ENCODE results near the gene NUCB1. TPM values are rescaled to one million over a fixed set of nuclear protein-coding genes. Genes with fewer than 3 reads are reported as not detected.

NUCB1 gene
- total and polyA plus RNA-seq, 2 donors (not counting 3 experiments of a cell fraction or from before 2014, with no cell fraction given), result 194 to 231 TPM

- DNase-seq (ENCODE audit: low read depth, low spot score), result no peak
- H3K4me1 ChIP-seq (ENCODE audit: control insufficient read depth, extremely low read depth, insufficient read depth, low read length), result peaks cover 5% of the 10 kb centered on the region
- TF ChIP-seq FOS (IDR thresholded peaks at IDR 0.05; ENCODE audit: borderline replicate concordance, insufficient read depth, low read length) (no peak), EZH2 (IDR thresholded peaks at IDR 0.05; ENCODE audit: borderline replicate concordance, low read depth, low read length, severe bottlenecking) (no peak), GATA2 (IDR thresholded peaks at IDR 0.05; ENCODE audit: insufficient read depth, insufficient read length, low read depth, low read length) (no peak)
- no TSS peak for BruUV-seq (replicated peaks)
- intact Hi-C loops (cut with micrococcal nuclease), result no loop called here
- dilution Hi-C loops (cut with MboI; ENCODE audit: extremely low pct_ligation_motif_present, low sequenced_read_pairs), result no loop called here
- H4K20me1 ChIP-seq (replicated peaks; ENCODE audit: control insufficient read depth, extremely low read depth, insufficient read depth, low read length), result no peaks in the 10 kb centered on the region
- no peak overlapping the region for H3K4me2 ChIP-seq (ENCODE audit: insufficient read depth, low read length)
- CTCF ChIA-PET, result interaction anchor here (1.1 kb wide), 1 partner anchor 22 kb away, joined by 4 read pairs; no protein-coding TSS in a partner anchor
- H3K9me3 ChIP-seq (replicated peaks; ENCODE audit: control insufficient read depth, insufficient read depth, low read length), result no peaks in the 10 kb centered on the region
- no peaks in the 10 kb centered on the region for H3K36me3 ChIP-seq (ENCODE audit: control insufficient read depth in 2 of 2, extremely low read depth in 1 of 2, insufficient read depth in 2 of 2, low read length in 2 of 2)
- FAIRE-seq, result no peak
- H3K27ac ChIP-seq (ENCODE audit: insufficient read depth, low read depth, low read length), result no peak overlapping the region
- H3K9ac ChIP-seq (replicated peaks; ENCODE audit: extremely low read depth, insufficient read depth, low read length), result no peak overlapping the region
- H3K9me1 ChIP-seq (replicated peaks; ENCODE audit: control insufficient read depth, extremely low read depth, insufficient read depth, low read length), result no peaks in the 10 kb centered on the region
- H2AFZ ChIP-seq (ENCODE audit: low read depth, low read length), result no peak overlapping the region
- no peaks in the 10 kb centered on the region for H3K79me2 ChIP-seq (ENCODE audit: control insufficient read depth, insufficient read depth, low read length)
- H3K27me3 ChIP-seq (ENCODE audit: control insufficient read depth in 2 of 2, insufficient read depth in 2 of 2, low read length in 2 of 2), result no peaks in the 10 kb centered on the region
- POLR2A ChIA-PET, result no interaction called here
- no peak overlapping the region for H3K4me3 ChIP-seq (replicated peaks in 1 of 3; ENCODE audit: insufficient read depth in 1 of 3, low read depth in 1 of 3, low read length in 3 of 3)
These were observed 46.5 kb downstream of the NUCB1 start for GRCh38 chr19:48946463-48947257.

GRCh38 chr19:48947258-48947542, 47.1 kb downstream of the NUCB1 start:
- no peak overlapping the region for H3K4me2 ChIP-seq (ENCODE audit: insufficient read depth, low read length)
- BruUV-seq (replicated peaks), result no TSS peak
- no peak for FAIRE-seq
- TF ChIP-seq EZH2 (IDR thresholded peaks at IDR 0.05; ENCODE audit: borderline replicate concordance, low read depth, low read length, severe bottlenecking), result no peak
- no peak for TF ChIP-seq GATA2 (IDR thresholded peaks at IDR 0.05; ENCODE audit: insufficient read depth, insufficient read length, low read depth, low read length)
- TF ChIP-seq CTCF (IDR thresholded peaks at IDR 0.05; ENCODE audit: extremely low read depth in 1 of 2, insufficient read depth in 1 of 2, low read depth in 1 of 2, low read length in 2 of 2), result no peak
- TF ChIP-seq, protein P1, sequence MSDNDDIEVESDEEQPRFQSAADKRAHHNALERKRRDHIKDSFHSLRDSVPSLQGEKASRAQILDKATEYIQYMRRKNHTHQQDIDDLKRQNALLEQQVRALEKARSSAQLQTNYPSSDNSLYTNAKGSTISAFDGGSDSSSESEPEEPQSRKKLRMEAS (IDR thresholded peaks at IDR 0.05; ENCODE audit: insufficient read depth, insufficient read length), result no peak
- no peak for TF ChIP-seq JUN (IDR thresholded peaks at IDR 0.05; ENCODE audit: borderline replicate concordance, insufficient read depth, insufficient read length, low read depth)
- TF ChIP-seq FOS (IDR thresholded peaks at IDR 0.05; ENCODE audit: borderline replicate concordance, insufficient read depth, low read length), result no peak
- TF ChIP-seq POLR2A (IDR thresholded peaks at IDR 0.05; ENCODE audit: low read depth, low read length), result no peak
- no peak for TF ChIP-seq POLR2AphosphoS5 (IDR thresholded peaks at IDR 0.05; ENCODE audit: insufficient read depth, low read depth, low read length)
- TF ChIP-seq MYC (IDR thresholded peaks at IDR 0.05; ENCODE audit: low read depth, low read length), result no peak
- H3K9me1 ChIP-seq (replicated peaks; ENCODE audit: control insufficient read depth, extremely low read depth, insufficient read depth, low read length), result no peaks in the 10 kb centered on the region
- H2AFZ ChIP-seq (ENCODE audit: low read depth, low read length), result no peak overlapping the region
- POLR2A ChIA-PET, result no interaction called here
- no peak overlapping the region for H3K27ac ChIP-seq (ENCODE audit: insufficient read depth, low read depth, low read length)
- CTCF ChIA-PET, result interaction anchor here (1.1 kb wide), 1 partner anchor 22 kb away, joined by 4 read pairs; no protein-coding TSS in a partner anchor
- DNase-seq (ENCODE audit: low read depth, low spot score), result no peak
- H3K4me1 ChIP-seq (ENCODE audit: control insufficient read depth, extremely low read depth, insufficient read depth, low read length), result peaks cover 5% of the 10 kb centered on the region
- intact Hi-C loops (cut with micrococcal nuclease) (no loop called here), dilution Hi-C loops (cut with MboI; ENCODE audit: extremely low pct_ligation_motif_present, low sequenced_read_pairs) (no loop called here)
- no peaks in the 10 kb centered on the region for H4K20me1 ChIP-seq (replicated peaks; ENCODE audit: control insufficient read depth, extremely low read depth, insufficient read depth, low read length)
- H3K79me2 ChIP-seq (ENCODE audit: control insufficient read depth, insufficient read depth, low read length), result no peaks in the 10 kb centered on the region
- no peaks in the 10 kb centered on the region for H3K9me3 ChIP-seq (replicated peaks; ENCODE audit: control insufficient read depth, insufficient read depth, low read length)
- no peak overlapping the region for H3K9ac ChIP-seq (replicated peaks; ENCODE audit: extremely low read depth, insufficient read depth, low read length)
- H3K4me3 ChIP-seq (replicated peaks in 1 of 3; ENCODE audit: insufficient read depth in 1 of 3, low read depth in 1 of 3, low read length in 3 of 3), result no peak overlapping the region
- H3K36me3 ChIP-seq (ENCODE audit: control insufficient read depth in 2 of 2, extremely low read depth in 1 of 2, insufficient read depth in 2 of 2, low read length in 2 of 2), result no peaks in the 10 kb centered on the region
- H3K27me3 ChIP-seq (ENCODE audit: control insufficient read depth in 2 of 2, insufficient read depth in 2 of 2, low read length in 2 of 2), result no peaks in the 10 kb centered on the region

Measured in endothelial cell of umbilical vein (primary cell).